ENCODE results near the gene CBFA2T3.

DNA sequence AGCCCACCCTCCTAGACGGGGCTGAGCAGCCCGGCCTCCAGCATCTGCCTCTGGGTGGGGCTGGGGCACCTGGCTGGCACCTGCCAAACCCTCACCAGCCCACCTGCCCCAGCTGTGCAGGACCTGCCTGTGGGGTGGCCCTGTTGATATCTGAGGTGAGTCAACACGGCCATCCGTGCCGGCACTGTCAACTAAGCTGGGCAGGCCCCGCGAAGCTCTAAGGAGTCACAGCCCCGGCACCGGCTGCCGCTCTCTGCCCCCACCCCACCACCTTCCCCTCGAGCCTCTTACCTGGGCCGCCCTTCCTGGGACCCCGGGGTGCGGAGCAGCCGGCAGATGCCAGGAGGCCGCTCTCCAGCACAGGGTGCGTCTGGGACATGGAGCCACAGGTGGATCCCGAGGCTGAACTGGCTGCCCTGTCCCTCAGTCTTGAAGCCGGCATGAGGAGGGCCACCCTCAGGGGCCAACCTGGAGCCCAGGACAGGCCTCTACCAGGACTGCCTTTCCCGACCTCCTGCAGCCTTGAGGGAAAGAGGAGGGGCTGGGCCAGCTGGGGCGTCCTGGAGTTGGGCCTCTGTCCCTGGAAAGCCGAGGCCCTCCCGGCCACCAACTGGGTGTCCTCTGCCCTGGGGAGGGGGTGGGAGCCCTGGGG lies 515 bp downstream of the CBFA2T3 start:
- TF ChIP-seq, protein P1, sequence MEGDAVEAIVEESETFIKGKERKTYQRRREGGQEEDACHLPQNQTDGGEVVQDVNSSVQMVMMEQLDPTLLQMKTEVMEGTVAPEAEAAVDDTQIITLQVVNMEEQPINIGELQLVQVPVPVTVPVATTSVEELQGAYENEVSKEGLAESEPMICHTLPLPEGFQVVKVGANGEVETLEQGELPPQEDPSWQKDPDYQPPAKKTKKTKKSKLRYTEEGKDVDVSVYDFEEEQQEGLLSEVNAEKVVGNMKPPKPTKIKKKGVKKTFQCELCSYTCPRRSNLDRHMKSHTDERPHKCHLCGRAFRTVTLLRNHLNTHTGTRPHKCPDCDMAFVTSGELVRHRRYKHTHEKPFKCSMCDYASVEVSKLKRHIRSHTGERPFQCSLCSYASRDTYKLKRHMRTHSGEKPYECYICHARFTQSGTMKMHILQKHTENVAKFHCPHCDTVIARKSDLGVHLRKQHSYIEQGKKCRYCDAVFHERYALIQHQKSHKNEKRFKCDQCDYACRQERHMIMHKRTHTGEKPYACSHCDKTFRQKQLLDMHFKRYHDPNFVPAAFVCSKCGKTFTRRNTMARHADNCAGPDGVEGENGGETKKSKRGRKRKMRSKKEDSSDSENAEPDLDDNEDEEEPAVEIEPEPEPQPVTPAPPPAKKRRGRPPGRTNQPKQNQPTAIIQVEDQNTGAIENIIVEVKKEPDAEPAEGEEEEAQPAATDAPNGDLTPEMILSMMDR (IDR thresholded peaks at IDR 0.05), result no peak
- no peak for TF ChIP-seq POLR2A (IDR thresholded peaks at IDR 0.05)
- no peak for TF ChIP-seq POLR2AphosphoS5 (IDR thresholded peaks at IDR 0.05)
- TF ChIP-seq EP300 (IDR thresholded peaks at IDR 0.05), result no peak

All from gastroesophageal sphincter (tissue), 3 donors.